LNCAP (cell line): Measurements from ENCODE around the gene RPL29.
A peak's percentile ranks its signal among the peaks of the same experiment; 100 is the strongest.

Source experiments
- CTCF ChIP-seq: fragments of 450-650 bp; IDR thresholded peaks from 2 replicates; pipeline ENCODE4 v1.5.1; 2017; ENCODE audit warnings: mild to moderate bottlenecking

The RPL29 gene

GRCh38 chr3:51974277-51974962, 21.3 kb downstream of the RPL29 start:
- TF ChIP-seq CTCF, result peak; percentile 26; the same call in 1 of the 2 replicates

DNA sequence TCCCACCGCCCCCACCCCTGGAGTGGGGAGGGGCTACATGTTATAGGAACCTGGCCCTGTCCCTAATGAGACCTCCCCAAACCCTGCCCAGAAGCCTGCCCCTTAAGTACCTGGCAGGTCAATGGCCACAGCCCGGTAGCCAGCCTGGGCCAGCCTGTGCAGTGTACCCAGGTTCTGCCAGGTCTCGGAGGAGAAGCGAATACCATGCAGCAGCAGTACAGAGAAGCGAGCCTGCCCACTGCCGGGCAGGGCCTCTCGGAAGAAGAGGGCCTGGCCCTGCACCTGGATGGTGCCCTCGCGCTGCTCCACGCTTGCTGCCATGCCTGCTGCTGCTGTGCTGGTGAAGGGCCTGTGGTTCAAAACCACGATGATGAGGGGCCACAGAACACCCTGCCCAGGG, 24.3 kb downstream of the RPL29 start:
- TF ChIP-seq CTCF, result no peak

GRCh38 chr3:51970606-51971300, 24.9 kb downstream of the RPL29 start:
- TF ChIP-seq CTCF, result no peak

DNA sequence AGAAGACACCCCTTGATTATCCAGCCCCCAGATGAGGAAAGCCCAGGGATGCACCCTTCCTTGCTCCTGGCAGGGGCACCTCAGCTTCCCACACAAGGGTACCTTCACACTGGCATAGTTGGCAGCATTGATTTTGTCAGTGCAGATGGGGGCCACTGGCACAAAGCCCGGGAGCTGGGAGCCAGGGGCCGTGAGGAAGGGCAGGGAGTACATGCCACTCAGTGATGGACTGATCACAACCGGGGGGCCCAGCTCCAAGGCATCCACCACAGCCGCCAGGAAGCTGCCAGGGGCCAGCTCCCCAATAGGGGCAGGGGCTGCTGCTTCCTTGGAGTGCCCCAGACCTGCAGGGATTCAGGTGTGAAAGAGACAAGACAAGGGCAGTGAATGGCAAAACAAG, 25.9 kb downstream of the RPL29 start:
- no peak for TF ChIP-seq CTCF

- no peak for TF ChIP-seq CTCF
Observed at GRCh38 chr3:51968883-51969678, 26.6 kb downstream of the RPL29 start.

DNA sequence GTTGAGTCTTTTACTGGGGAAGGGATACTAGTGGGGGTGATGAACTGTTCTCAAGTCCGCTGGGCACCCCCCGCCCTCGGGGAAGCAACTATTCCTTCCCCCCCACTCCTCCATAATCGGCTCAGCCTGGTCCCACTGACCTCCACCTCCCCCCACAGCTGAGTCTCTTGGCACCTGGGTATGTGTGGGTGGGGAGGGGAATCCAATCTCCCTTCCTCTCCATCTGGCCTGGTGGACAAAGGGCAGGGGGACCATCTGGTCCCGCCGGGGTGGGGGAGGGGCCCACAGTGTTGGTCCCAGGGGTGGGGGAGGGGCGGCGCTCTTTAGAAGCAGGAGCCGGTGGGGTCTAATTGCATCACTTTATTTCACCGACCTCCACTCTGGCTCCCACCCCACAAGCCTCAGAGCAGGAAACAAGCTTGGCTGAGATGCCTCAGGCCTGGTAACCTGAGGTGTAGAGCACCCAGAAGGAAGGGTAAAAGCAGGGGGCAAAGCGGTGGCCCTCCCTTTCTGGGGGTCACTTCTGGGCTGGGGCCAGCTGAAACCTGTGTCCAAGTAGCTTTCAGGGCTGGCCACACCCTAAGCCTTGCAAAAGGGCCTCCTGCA, 27.4 kb downstream of the RPL29 start:
- TF ChIP-seq CTCF, result no peak

DNA sequence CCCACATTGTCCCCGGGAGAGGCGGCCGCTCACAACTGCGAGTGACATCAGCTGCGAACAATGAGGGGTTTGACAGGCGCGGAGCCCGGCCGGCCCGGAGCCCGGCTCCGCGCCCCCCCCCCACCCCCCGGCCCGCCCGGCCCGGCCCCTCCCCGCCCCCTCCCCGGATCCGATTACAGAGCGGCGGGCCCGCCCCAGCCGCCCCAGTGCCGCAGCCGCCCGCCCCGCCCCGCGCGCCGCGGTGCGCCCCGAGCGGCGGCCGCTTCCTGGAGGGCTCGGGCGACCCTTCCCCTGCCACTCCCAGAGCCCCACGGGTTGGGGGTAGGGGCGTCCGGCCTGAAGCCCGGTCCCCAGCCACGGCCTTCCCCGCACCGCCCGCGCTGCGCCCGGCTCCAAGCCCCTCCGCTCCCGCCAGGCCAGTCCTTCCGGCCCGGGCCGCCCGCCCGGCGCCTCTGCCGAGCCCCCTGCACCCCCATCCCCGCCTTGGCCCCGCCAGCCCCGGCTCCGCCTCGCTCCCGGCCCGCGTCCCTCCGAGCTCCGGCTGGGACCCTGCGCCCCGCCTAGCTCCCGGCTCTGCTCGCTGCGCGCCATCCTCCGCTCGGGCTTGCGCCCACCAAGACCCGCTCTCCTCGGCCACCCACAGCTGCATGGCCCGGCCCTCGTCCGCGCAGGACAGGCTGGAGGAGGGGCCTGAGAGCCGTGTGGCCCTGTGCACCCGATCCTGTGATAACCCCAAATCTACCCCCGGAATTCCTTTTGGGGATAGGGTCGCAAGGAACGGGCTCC, 28.1 kb downstream of the RPL29 start, which contains the start of gene PCBP4:
Gene PCBP4, minus strand, starts transcription at position 71 of the 786 bp plus-strand sequence. CDS start 6,214 bp downstream, outside the sequence.
- no peak for TF ChIP-seq CTCF
